Skin epidermis (tissue), 12 donors: ENCODE data around the gene IER5.
A peak's percentile ranks its signal among the peaks of the same experiment; 100 is the strongest.

Experiments
- H3K27ac ChIP-seq, 21 experiments: fragments of 200-600 bp; sonication (generic) in 11 of 21; one replicate each; pipeline ENCODE4 v1.5.0; 2020; ENCODE audit warnings: mild to moderate bottlenecking in 3 of 21, inconsistent platforms in 2 of 21, moderate library complexity in 2 of 21
- H3K4me3 ChIP-seq, 7 experiments: fragments of 200-600 bp; sonication (generic) in 2 of 7; one replicate each; pipeline ENCODE4 v1.5.0; 2020; ENCODE audit warnings: inconsistent platforms in 2 of 7, mild to moderate bottlenecking in 2 of 7, moderate library complexity in 1 of 7

IER5 gene

GRCh38 chr1:181075766-181076350 is 12.6 kb upstream of the IER5 start:
- no peak overlapping the region for H3K27ac ChIP-seq
- H3K4me3 ChIP-seq: no peak overlapping the region

GRCh38 chr1:181076852-181077251 is 11.6 kb upstream of the IER5 start:
- no peak overlapping the region for H3K27ac ChIP-seq
- no peak overlapping the region for H3K4me3 ChIP-seq

GRCh38 chr1:181077576-181078242 is 10.8 kb upstream of the IER5 start:
- peak overlapping the region in 4 of 21 experiments; percentile 20 to 59 (median 48) for H3K27ac ChIP-seq
- H3K4me3 ChIP-seq: no peak overlapping the region

GRCh38 chr1:181079382-181079781 is 9.1 kb upstream of the IER5 start:
- H3K4me3 ChIP-seq: no peak overlapping the region
- no peak overlapping the region for H3K27ac ChIP-seq

- H3K4me3 ChIP-seq: no peak overlapping the region
- no peak overlapping the region for H3K27ac ChIP-seq
Observed at GRCh38 chr1:181079920-181080319, 8.6 kb upstream of the IER5 start.

GRCh38 chr1:181080556-181080955 is 7.9 kb upstream of the IER5 start:
- Histone ChIP-seq H3K27ac (no peak overlapping the region), H3K4me3 (no peak overlapping the region)

- H3K27ac ChIP-seq: no peak overlapping the region
- no peak overlapping the region for H3K4me3 ChIP-seq
Observed at GRCh38 chr1:181081395-181081794, 7.1 kb upstream of the IER5 start.

- Histone ChIP-seq H3K27ac (no peak overlapping the region), H3K4me3 (no peak overlapping the region)
Observed at GRCh38 chr1:181083842-181084605, 4.5 kb upstream of the IER5 start.

- Histone ChIP-seq H3K27ac (no peak overlapping the region), H3K4me3 (no peak overlapping the region)
Observed at GRCh38 chr1:181084606-181084969, 3.9 kb upstream of the IER5 start.

- H3K27ac ChIP-seq: no peak overlapping the region
- no peak overlapping the region for H3K4me3 ChIP-seq
Observed at GRCh38 chr1:181086091-181086490, 2.4 kb upstream of the IER5 start.

GRCh38 chr1:181086926-181087325 is 1.6 kb upstream of the IER5 start:
- no peak overlapping the region for H3K27ac ChIP-seq

GRCh38 chr1:181087400-181087901 is 1.0 kb upstream of the IER5 start:
- Histone ChIP-seq H3K4me3 (peak overlapping the region in 1 of 7 experiments; percentile 88), H3K27ac (peak overlapping the region in 3 of 21 experiments; percentile 38 to 99 (median 63))

More at GRCh38 chr1:181086926-181087325, 1.6 kb upstream of the IER5 start:
- no peak overlapping the region for H3K4me3 ChIP-seq

GRCh38 chr1:181089017-181089675 is 646 bp downstream of the IER5 start:
- Histone ChIP-seq H3K4me3 (peak overlapping the region; percentile 72 to 93 (median 82)), H3K27ac (peak overlapping the region; percentile 81 to 99 (median 93))

- Histone ChIP-seq H3K4me3 (peak overlapping the region; percentile 72 to 93 (median 82)), H3K27ac (peak overlapping the region; percentile 7 to 99 (median 93))
Observed at GRCh38 chr1:181089676-181090544, 1.4 kb downstream of the IER5 start.

- Histone ChIP-seq H3K4me3 (peak overlapping the region; percentile 72 to 93 (median 82)), H3K27ac (peak overlapping the region in 20 of 21 experiments; percentile 86 to 99 (median 94))
Observed at GRCh38 chr1:181090641-181091126, 2.2 kb downstream of the IER5 start.

- H3K4me3 ChIP-seq: peak overlapping the region; percentile 72 to 93 (median 82)
- peak overlapping the region in 12 of 21 experiments; percentile 15 to 99 (median 94) for H3K27ac ChIP-seq
Observed at GRCh38 chr1:181091309-181092040, 3.0 kb downstream of the IER5 start.

GRCh38 chr1:181092056-181092455 is 3.6 kb downstream of the IER5 start:
- peak overlapping the region in 5 of 7 experiments; percentile 79 to 93 (median 88) for H3K4me3 ChIP-seq
- H3K27ac ChIP-seq: peak overlapping the region in 3 of 21 experiments; percentile 15 to 99 (median 24)

- Histone ChIP-seq H3K4me3 (no peak overlapping the region), H3K27ac (peak overlapping the region in 3 of 21 experiments; percentile 12 to 24 (median 17))
Observed at GRCh38 chr1:181092883-181093458, 4.5 kb downstream of the IER5 start.
